Fibroblast of gingiva (primary cell): ENCODE measurements around the gene WDR89.
A peak's percentile ranks its signal among the peaks of the same experiment; 100 is the strongest.
"Not testable (repeated sequence)": the region's sequence is repeated elsewhere in the genome, so short reads cannot be mapped to it uniquely, and the experiment has no call there.

Experiments
- DNase-seq: peaks from one replicate; pipeline ENCODE4 v3.0.0-alpha.2; 2011; ENCODE audit warnings: low read depth

The WDR89 gene, protein sequence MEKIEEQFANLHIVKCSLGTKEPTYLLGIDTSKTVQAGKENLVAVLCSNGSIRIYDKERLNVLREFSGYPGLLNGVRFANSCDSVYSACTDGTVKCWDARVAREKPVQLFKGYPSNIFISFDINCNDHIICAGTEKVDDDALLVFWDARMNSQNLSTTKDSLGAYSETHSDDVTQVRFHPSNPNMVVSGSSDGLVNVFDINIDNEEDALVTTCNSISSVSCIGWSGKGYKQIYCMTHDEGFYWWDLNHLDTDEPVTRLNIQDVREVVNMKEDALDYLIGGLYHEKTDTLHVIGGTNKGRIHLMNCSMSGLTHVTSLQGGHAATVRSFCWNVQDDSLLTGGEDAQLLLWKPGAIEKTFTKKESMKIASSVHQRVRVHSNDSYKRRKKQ

GRCh38 chr14:63641473-63642228 is at the start of gene WDR89:
Gene WDR89, minus strand, starts transcription at chr14:63641871. Its CDS starts 41,929 bp downstream, at chr14:63599942.
- peak; percentile 100 for DNase-seq

DNA sequence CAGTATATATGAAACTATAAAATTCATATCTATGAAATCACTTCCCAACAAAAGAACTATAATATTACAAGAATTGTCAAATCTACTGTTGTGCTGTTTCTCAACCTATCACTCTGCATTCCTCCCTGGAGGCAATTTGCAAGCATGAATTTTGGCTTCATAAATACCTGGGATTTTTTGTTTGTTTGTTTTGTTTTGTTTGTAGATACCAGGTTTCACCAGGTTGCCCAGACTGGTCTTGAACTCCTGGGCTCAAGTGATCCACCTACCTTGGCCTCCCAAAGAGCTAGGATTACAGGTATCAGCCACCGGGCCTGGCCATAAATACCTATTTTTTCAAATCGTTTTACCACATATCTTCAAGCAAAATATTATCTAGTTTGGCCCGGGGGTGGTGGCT is 47.5 kb upstream of the WDR89 start:
- no peak for DNase-seq

- no peak for DNase-seq
Measured at GRCh38 chr14:63686926-63687325, 45.3 kb upstream of the WDR89 start.

- no peak for DNase-seq
Measured at GRCh38 chr14:63685401-63685800, 43.7 kb upstream of the WDR89 start.

DNA sequence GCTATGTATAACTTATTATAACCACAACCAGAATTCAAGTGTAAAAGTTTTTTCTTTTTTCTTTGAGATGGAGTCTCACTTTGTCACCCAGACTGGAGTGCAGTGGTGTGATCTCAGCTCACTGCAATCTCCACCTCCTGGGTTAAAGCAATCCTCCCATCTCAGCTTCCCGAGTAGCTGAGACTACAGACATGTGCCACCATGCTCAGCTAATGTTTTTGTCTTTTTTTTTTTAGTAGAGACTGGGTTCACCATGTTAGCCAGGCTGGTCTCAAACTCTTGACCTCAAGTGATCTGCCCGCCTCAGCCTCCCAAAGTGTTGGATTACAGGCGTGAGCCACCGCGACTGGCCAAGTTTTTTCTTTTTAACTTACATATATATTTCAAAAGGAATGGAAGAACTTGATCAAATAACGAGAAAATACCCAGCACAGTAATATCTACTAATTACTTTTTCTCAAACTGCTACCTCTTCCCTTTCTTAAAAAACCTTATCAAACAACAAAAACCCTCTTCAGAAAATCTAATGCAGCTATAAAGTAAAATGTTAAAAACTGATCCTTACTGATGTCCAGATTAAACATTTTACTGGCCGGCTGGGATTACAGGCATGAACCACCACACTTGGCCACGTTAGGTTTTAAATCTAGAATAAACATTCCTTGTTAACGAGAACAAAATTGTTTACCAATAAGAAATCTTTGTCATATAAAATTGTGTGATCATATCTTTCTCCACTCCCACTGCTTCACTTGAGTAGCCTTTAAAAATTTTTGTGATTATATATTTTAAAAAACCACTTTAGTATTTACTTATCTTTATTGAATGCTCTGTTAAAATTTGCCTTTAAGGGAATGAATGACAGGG is 41.3 kb upstream of the WDR89 start:
- no peak for DNase-seq

GRCh38 chr14:63678536-63678935 is 36.9 kb upstream of the WDR89 start:
- no peak for DNase-seq

DNA sequence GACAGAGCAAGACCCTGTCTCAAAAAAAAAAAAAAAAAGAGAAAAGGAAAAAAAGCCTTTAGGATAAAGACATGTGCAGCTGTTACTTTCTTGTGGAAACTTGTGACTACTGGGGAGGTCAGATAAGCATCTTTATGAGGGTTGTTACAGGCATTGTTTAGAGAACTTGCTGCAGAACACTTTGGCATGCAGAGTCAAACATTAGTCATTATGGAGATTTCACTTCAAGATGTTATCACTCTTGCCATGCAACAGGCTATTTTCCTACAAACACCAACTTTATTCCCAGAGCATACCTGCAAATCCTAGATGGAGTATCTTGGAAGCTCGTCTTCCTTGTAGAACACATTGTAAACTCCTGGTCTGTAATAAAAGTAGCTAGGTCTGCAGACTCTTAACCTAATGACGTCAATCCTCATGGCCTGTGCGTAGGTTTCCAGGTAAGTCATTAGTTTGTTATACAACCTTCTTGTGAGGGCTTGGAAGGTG is 36.3 kb upstream of the WDR89 start:
- peak; percentile 12 for DNase-seq

DNA sequence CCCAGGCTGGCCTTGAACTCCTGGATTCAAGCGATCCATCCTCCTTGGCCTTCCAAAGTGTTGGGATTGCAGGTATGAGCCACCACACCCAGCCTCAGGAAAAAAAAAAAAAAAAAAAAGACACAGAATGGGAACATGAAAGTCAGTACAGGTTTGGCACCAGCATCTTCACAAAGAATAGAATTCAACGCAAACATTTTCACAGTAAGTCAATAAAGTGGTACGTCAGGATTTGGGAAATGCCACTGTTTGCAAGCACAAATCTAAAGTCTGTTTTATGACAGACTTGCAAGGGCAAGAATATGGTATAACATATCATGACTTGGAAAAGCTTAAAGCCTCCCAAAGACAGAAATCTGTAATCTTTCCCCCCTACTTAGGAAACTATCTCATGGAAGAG is 34.9 kb upstream of the WDR89 start:
- DNase-seq = no peak

- no peak for DNase-seq
Measured at GRCh38 chr14:63673886-63674497, 32.3 kb upstream of the WDR89 start.

GRCh38 chr14:63673255-63673654 is 31.6 kb upstream of the WDR89 start:
- no peak for DNase-seq

GRCh38 chr14:63672417-63673180 is 30.9 kb upstream of the WDR89 start:
- DNase-seq = peak; percentile 48

- no peak for DNase-seq
Measured at GRCh38 chr14:63671987-63672386, 30.3 kb upstream of the WDR89 start.

DNA sequence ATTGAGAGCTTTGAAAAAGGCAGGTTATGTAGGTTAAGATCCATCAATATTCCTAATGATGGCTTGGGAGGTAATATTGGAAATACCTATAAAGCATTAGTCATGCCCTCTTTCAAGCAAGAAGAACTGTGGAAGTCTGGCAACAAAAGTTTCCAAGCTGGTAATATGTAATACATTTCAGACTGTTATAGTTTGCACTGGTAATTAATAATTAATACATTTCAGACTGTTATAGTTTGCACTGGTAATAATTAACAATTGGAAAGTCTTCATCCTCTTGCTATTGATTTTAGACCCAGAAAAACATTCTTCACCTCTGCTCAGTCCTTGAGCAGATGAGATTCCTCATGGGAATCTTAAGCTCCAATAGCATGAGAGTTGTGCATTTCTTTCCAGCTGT is 29.0 kb upstream of the WDR89 start:
- no peak for DNase-seq

DNA sequence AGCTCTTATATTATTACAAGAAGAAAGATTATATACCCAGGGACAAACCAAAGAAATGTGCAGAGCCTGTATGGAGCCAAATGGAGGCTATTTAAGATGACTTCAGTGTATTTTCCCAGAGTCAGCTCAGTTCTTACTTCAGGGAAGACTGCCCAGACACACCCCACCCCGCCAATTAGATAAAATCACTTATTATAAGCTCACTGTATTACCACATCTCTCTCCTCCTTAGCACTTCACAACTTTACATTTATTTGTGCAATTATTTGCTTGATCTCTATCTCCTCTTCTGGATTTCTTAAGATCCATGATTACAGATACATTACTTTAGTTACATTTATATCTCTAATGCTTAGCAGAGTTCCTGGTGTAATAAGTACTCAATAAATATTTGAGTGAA is 24.7 kb upstream of the WDR89 start:
- DNase-seq = no peak

- no peak for DNase-seq
Measured at GRCh38 chr14:63663428-63664341, 22.0 kb upstream of the WDR89 start.

DNA sequence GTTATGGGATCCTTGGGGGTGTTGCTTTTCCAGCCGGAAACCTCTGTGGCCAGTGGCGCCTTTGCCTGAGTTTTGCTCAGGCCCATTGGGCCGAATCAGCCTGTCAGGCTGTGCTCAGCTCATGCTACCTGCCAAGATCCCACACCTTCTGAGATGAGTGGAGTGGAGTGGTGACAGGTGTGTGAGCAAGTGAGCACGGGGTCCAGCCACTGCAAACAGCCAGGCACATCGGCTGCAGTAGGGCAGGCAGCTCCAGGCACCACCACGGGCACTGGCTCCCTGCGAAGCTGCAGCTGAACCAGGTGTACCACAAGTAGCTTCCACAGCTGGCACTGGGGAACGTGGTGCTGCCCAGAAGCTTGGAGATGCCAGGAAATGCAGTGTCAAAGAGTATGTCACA is 21.1 kb upstream of the WDR89 start:
- no peak for DNase-seq

DNA sequence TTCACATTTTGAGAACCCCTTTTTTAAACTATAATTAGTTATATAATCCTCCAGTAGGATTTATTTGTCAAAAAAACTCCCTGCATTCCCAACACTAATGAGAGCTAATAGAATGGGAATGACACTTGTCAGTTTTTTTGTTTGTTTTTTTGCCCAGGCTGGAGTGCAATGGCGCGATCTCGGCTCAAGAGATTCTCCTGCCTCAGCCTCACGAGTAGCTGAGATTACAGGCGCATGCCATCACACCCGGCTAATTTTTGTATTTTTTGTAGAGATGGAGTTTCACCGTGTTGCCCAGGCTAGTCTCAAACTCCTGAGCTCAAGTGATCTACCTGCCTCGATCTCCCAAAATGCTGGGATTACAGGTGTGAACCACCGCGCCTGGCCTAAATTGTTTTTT is 20.2 kb upstream of the WDR89 start:
- not testable (repeated sequence) for DNase-seq

GRCh38 chr14:63659726-63660125 is 18.1 kb upstream of the WDR89 start:
- no peak for DNase-seq

DNA sequence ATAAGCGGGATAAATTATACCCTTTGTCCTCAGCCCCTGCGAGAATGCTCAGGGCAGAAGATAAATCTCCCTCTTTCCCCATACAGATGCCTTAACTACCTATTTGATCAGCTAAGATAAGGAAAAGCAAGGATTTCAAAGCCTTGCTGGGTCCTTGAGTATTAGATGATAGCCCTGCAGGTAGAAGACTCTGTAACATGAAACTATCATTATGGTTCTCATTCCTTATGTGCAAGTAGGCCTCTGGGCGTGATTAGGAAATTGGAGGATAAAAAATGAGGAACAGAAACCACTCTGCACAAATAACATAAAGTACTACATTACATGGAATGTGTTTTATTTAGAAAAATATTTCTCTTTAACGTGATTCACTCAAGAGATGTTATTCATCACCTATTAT is 14.5 kb upstream of the WDR89 start:
- no peak for DNase-seq

DNA sequence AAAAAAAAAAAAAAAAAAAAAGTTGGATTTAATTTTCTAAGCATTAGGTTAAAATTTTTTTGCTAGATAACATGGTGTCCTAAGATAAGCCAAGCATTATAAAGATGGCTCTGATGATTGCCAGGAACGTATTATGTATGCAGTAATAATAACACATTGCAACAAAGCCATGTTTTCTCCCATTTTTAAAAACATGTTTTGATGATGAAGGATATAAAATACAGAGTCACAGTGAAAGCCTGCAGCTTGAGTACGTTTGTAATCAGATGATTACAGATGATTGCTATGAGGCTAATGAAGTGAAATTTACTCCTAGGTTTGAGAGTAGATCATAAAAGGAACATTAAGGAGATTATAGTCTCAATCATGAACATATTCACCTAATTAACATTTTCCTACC is 13.3 kb upstream of the WDR89 start:
- no peak for DNase-seq
